Measurements from ENCODE around the gene DPYSL3.
"Not testable (repeated sequence)": the region's sequence is repeated elsewhere in the genome, so short reads cannot be mapped to it uniquely, and the experiment has no call there.

Gene DPYSL3

DNA sequence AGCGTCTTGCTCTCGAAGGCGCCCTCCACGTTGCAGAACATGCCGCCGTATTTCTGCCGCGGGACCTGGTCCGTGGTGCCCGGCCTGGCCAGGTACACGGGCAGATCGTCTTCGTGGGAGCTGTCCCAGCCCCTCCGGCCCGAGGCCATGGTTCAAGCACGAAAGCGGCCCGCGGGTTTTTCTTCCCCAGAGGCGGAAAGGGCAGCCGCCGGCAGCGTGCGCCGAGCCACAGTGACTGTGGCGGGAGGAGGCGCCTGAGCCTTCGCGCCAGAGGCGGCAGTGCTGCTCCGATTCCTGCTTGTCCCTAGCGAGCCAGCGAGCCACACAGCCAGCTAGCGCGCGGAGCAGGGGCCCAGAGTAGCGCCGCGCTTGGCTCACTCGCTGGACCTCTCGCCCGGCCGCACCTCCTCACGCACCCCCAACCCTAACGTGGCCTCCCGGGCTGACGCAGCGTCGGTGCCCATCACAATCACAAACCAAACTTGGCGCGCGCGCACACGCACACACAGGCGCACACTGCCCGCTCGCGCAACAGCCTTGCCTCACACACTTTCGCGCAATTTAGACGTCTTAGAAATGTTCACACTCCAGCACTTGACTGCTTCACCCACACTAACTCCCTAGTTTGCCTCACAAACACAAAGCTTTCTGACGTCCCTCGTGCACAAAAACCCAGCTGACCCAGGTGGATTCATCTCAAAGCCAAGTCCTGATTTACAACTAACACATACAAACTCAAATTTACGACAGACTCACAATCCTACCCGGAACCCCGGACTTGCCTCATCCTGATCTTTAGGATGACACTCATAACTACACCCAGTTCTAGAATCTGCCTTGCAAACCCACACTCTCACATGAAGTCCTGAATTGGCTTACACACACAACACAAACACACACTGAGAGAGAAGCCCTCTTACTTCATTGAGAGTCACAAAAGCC, at the start of gene DPYSL3:
Gene DPYSL3 (minus strand): TSS at position 359 of the 942 bp plus-strand sequence. CDS start 210 bp downstream, at position 149.
- peak within 1 kb of the TSS; percentile 62 for H3K9ac ChIP-seq (ENCODE audit: low read depth, low read length)
- no peaks in the 10 kb centered on the region for H3K36me3 ChIP-seq (ENCODE audit: control insufficient read depth, insufficient read depth, low read length)
- H3K27me3 ChIP-seq (ENCODE audit: control insufficient read depth, insufficient read depth, low read length): peaks cover 15% of the 10 kb centered on the region
- H3K4me3 ChIP-seq (ENCODE audit: low read depth, low read length): peak within 1 kb of the TSS; percentile 93
- 0 out of 2 replicates have a peak, but pooled peaks cover 3% of the 10 kb centered on the region for H3K9me3 ChIP-seq (ENCODE audit: control insufficient read depth, insufficient read depth, low read length)
- H3K27ac ChIP-seq (ENCODE audit: low read depth, low read length): peak within 1 kb of the TSS; percentile 23
- H3K4me1 ChIP-seq (ENCODE audit: control insufficient read depth, insufficient read depth, low read length): peaks cover 14% of the 10 kb centered on the region

DNA sequence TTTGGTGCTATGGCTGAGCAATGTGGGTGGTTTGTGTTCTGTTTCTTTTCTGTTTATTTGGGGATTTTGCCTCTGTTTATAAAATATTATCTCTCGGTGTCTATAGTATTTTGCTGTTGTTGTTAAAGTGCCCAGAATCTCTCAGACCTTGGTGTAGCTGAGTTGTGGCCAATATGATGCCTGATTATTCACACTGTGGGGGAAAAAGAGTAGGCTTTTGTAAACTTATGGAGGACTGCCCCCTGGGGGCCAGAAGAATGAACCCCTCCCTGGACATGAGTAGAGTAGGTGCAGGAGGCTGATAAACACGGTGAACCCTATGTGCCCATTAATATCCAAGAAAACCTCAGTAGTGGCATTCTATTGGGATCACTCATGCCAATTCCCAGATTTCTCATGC, 49.0 kb upstream of the DPYSL3 start:
- Histone ChIP-seq H3K36me3 (ENCODE audit: control insufficient read depth, insufficient read depth, low read length) (peaks cover 19% of the 10 kb centered on the region), H3K27me3 (ENCODE audit: control insufficient read depth, insufficient read depth, low read length) (no peaks in the 10 kb centered on the region), H3K4me1 (ENCODE audit: control insufficient read depth, insufficient read depth, low read length) (peaks cover 51% of the 10 kb centered on the region), H3K4me3 (ENCODE audit: low read depth, low read length) (no peak overlapping the region), H3K9me3 (ENCODE audit: control insufficient read depth, insufficient read depth, low read length) (no peaks in the 10 kb centered on the region), H3K27ac (ENCODE audit: low read depth, low read length) (no peak overlapping the region), H3K9ac (ENCODE audit: low read depth, low read length) (no peak overlapping the region)

DNA sequence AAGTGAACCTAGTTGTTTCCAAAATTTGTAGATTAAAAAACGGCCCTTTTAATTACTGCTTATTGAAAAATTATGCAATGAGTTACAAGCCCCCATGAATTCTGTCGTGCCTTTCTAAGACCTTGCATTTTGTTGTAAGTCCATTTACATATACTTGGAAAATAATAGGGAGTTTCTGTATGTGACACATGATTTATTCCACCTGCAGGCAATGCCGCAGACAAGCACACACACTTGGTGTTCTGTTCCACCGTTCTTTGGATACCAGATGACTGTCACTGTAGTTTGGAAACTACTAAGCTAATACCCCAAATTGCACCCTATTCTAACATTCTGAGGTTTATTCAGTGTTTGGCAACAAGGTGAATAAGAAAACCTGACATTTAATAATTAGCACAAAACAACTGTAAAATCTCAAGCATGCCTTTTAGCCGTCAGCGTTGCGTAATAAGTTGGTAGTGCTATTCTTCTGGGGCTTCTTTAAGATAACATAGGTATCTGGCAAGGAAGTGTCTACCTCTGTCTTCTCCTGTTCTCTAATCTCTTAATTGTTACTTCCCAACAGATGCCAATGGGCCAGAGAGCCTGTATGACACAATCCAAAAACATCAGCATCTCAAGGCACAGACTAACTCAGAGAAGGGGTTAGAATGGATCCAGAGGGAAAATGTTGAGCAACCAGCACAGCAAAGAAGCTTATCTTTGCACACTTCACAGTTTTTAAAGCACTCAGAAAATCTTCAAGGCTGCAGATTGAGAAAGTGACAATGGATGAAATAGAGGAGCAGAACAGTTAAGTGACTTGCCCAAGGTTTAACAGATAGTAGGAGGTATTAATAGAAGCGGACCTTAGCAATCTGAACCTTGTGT, 48.2 kb upstream of the DPYSL3 start:
- peaks cover 51% of the 10 kb centered on the region for H3K4me1 ChIP-seq (ENCODE audit: control insufficient read depth, insufficient read depth, low read length)
- H3K4me3 ChIP-seq (ENCODE audit: low read depth, low read length): no peak overlapping the region
- peaks cover 12% of the 10 kb centered on the region for H3K36me3 ChIP-seq (ENCODE audit: control insufficient read depth, insufficient read depth, low read length)
- no peaks in the 10 kb centered on the region for H3K9me3 ChIP-seq (ENCODE audit: control insufficient read depth, insufficient read depth, low read length)
- no peaks in the 10 kb centered on the region for H3K27me3 ChIP-seq (ENCODE audit: control insufficient read depth, insufficient read depth, low read length)
- peak overlapping the region; percentile 7 for H3K27ac ChIP-seq (ENCODE audit: low read depth, low read length)
- no peak overlapping the region for H3K9ac ChIP-seq (ENCODE audit: low read depth, low read length)

DNA sequence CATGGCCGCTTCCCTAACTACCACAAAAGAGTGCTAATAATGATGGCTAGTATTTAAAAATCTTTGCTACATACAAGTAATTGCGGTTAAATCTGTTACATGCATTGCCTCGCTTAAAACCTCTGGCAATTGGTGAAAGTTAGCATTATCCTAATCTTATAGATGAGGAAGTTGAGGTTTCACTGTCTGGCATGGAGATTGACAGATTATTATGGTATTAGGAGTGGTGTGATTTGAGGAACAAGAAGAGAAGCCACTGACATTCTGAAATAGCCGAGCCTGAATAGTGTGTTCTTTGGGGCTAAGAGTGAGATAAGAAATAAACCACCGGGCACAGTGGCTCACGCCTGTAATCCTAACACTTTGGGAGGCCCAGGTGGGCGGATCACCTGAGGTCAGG, 45.3 kb upstream of the DPYSL3 start:
- Histone ChIP-seq H3K27me3 (ENCODE audit: control insufficient read depth, insufficient read depth, low read length) (no peaks in the 10 kb centered on the region), H3K9me3 (ENCODE audit: control insufficient read depth, insufficient read depth, low read length) (no peaks in the 10 kb centered on the region), H3K36me3 (ENCODE audit: control insufficient read depth, insufficient read depth, low read length) (no peaks in the 10 kb centered on the region), H3K4me3 (ENCODE audit: low read depth, low read length) (no peak overlapping the region), H3K9ac (ENCODE audit: low read depth, low read length) (no peak overlapping the region), H3K27ac (ENCODE audit: low read depth, low read length) (no peak overlapping the region), H3K4me1 (ENCODE audit: control insufficient read depth, insufficient read depth, low read length) (peaks cover 34% of the 10 kb centered on the region)

DNA sequence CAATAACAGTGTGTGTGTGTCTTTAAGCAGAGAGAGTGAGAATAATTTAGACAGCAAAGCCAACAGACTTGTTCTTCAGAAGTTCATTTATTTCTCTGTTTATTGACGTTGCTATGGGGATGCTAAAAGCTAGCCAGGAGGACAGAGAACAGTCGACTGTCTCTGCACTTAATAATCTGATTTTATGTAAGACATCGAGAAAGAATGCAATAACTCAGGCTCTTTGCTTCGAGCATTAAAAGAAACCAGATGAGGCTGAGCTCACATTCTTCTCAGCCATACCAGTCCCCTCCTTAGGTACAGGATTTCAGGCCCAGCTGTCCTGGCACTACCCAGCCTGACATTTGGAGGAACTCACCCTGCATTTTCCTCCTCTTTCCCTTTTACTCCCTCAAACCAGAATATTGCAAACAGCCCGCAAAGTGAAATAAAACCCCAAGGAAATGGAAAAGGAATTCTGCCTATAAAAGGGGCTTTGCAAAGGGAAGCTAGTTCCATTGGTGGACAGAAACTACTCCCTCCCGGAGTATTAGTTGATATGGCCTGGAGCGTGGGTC, 44.5 kb upstream of the DPYSL3 start:
- Histone ChIP-seq H3K9me3 (ENCODE audit: control insufficient read depth, insufficient read depth, low read length) (no peaks in the 10 kb centered on the region), H3K4me3 (ENCODE audit: low read depth, low read length) (no peak overlapping the region), H3K4me1 (ENCODE audit: control insufficient read depth, insufficient read depth, low read length) (peaks cover 34% of the 10 kb centered on the region), H3K27ac (ENCODE audit: low read depth, low read length) (no peak overlapping the region), H3K27me3 (ENCODE audit: control insufficient read depth, insufficient read depth, low read length) (no peaks in the 10 kb centered on the region), H3K36me3 (ENCODE audit: control insufficient read depth, insufficient read depth, low read length) (no peaks in the 10 kb centered on the region), H3K9ac (ENCODE audit: low read depth, low read length) (no peak overlapping the region)

DNA sequence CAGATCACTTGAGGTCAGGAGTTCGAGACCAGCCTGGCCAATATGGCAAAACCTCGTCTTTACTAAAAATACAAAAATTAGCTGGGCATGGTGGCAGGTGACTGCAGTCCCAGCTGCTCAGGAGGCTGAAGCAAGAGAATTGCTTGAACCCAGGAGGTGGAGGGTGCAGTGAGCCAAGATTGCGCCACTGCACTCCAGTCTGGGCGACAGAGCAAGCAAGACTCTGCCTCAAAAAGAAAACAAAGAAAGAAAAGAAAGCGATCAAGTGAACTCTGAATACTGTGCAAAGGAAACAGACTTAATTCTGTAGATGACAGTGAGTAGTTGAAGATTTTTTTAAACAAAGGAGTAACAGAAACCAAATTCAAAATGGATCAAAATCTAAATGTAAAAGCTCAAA, 43.9 kb upstream of the DPYSL3 start:
- not testable (repeated sequence) for H3K27ac ChIP-seq (ENCODE audit: low read depth, low read length); H3K36me3 ChIP-seq (ENCODE audit: control insufficient read depth, insufficient read depth, low read length); H3K9ac ChIP-seq (ENCODE audit: low read depth, low read length); H3K4me3 ChIP-seq (ENCODE audit: low read depth, low read length); H3K27me3 ChIP-seq (ENCODE audit: control insufficient read depth, insufficient read depth, low read length); H3K9me3 ChIP-seq (ENCODE audit: control insufficient read depth, insufficient read depth, low read length)
- H3K4me1 ChIP-seq (ENCODE audit: control insufficient read depth, insufficient read depth, low read length): peaks cover 31% of the 10 kb centered on the region

DNA sequence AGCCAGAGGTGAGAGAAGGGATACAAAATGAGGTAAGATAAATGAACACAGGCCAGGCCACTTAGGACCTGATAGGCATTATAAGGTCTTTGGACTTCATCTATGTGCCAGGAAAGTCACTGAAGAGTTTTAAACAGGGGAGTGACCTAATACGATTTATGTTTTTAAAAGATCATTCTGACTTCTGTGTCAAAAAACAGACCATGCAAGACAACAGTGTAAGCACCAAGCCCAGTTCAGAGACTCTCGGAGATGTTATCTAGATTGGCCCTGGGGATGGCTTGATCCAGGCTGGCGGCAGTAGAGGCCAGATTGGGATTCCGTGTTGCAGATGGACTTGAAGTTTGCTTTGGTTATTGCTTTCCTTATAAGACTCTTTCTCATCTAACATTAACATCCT, 43.0 kb upstream of the DPYSL3 start:
- Histone ChIP-seq H3K4me3 (ENCODE audit: low read depth, low read length) (no peak overlapping the region), H3K27ac (ENCODE audit: low read depth, low read length) (no peak overlapping the region), H3K4me1 (ENCODE audit: control insufficient read depth, insufficient read depth, low read length) (peaks cover 22% of the 10 kb centered on the region), H3K9ac (ENCODE audit: low read depth, low read length) (no peak overlapping the region), H3K36me3 (ENCODE audit: control insufficient read depth, insufficient read depth, low read length) (no peaks in the 10 kb centered on the region), H3K27me3 (ENCODE audit: control insufficient read depth, insufficient read depth, low read length) (no peaks in the 10 kb centered on the region), H3K9me3 (ENCODE audit: control insufficient read depth, insufficient read depth, low read length) (no peaks in the 10 kb centered on the region)

DNA sequence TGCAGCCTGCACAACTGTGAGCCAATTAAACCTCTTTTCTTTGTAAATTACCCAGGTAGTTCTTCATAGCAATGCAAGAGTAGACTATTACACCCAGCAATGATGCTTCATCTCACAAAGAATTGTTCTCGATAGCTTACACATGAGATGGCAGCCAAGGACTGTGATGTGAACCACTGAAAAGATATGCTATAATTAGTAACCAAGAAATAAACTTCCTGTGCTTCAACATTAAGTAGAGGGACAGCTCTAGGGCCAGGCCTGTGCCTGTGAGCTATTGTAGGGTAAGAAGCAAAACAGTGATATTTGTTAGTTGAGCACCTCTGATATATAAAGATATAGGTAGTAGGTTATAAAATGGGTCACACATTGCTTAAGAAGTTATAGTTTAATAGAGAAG, 41.8 kb upstream of the DPYSL3 start:
- Histone ChIP-seq H3K4me3 (ENCODE audit: low read depth, low read length) (no peak overlapping the region), H3K9ac (ENCODE audit: low read depth, low read length) (no peak overlapping the region), H3K9me3 (ENCODE audit: control insufficient read depth, insufficient read depth, low read length) (no peaks in the 10 kb centered on the region), H3K4me1 (ENCODE audit: control insufficient read depth, insufficient read depth, low read length) (peaks cover 14% of the 10 kb centered on the region; the same call in 1 of the 2 replicates), H3K27ac (ENCODE audit: low read depth, low read length) (no peak overlapping the region), H3K36me3 (ENCODE audit: control insufficient read depth, insufficient read depth, low read length) (no peaks in the 10 kb centered on the region), H3K27me3 (ENCODE audit: control insufficient read depth, insufficient read depth, low read length) (no peaks in the 10 kb centered on the region)

DNA sequence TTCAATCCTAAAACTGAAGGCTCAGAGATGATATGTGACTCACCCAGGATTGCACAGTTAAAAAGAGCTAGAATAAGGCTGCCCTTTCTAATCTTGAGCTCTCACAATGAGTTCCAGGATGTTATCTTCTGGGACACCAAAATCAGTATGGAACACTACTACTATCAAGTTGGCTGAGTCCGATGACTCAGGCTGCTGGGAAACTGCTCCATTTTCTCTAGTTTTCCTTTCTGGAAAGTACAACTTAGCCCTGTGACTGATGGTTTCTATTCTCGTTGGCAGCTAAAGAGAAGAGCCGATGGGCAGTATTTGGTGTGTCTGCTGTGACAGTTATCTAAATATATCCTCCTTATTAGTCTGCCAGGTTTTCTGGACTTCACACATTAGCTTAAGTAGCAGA, 37.9 kb upstream of the DPYSL3 start:
- Histone ChIP-seq H3K27me3 (ENCODE audit: control insufficient read depth, insufficient read depth, low read length) (no peaks in the 10 kb centered on the region), H3K4me1 (ENCODE audit: control insufficient read depth, insufficient read depth, low read length) (no peaks in the 10 kb centered on the region), H3K27ac (ENCODE audit: low read depth, low read length) (no peak overlapping the region), H3K9me3 (ENCODE audit: control insufficient read depth, insufficient read depth, low read length) (no peaks in the 10 kb centered on the region), H3K36me3 (ENCODE audit: control insufficient read depth, insufficient read depth, low read length) (no peaks in the 10 kb centered on the region), H3K9ac (ENCODE audit: low read depth, low read length) (no peak overlapping the region), H3K4me3 (ENCODE audit: low read depth, low read length) (no peak overlapping the region)

DNA sequence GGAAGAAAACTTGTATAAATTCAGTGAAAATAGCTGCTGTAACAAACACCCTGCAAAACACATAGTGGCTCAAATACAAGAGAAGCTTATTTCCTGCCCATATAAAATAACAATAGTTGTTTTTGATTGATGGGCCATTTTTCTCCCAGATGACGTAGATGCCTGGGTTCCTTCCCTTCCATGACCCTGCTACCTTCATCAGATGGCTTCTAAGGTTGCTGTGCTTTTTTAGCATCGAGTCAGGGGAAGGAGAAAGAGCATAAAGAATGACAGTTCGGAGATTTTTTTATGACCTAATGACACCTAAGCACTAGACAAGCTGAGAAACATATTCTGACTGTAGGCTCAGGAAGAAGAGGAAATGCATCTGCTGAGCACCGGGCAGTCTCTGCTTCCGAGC, 34.7 kb upstream of the DPYSL3 start:
- no peak overlapping the region for H3K9ac ChIP-seq (ENCODE audit: low read depth, low read length)
- H3K4me3 ChIP-seq (ENCODE audit: low read depth, low read length): no peak overlapping the region
- no peak overlapping the region for H3K27ac ChIP-seq (ENCODE audit: low read depth, low read length)
- H3K27me3 ChIP-seq (ENCODE audit: control insufficient read depth, insufficient read depth, low read length): no peaks in the 10 kb centered on the region
- H3K36me3 ChIP-seq (ENCODE audit: control insufficient read depth, insufficient read depth, low read length): no peaks in the 10 kb centered on the region
- H3K9me3 ChIP-seq (ENCODE audit: control insufficient read depth, insufficient read depth, low read length): no peaks in the 10 kb centered on the region
- no peaks in the 10 kb centered on the region for H3K4me1 ChIP-seq (ENCODE audit: control insufficient read depth, insufficient read depth, low read length)

All from HUES48 (cell line).